HL-60/S4 treated with phorbol 12-myristate 13-acetate at 8.2 ng/mL for 4 days and 3 days (cell line): Measurements from ENCODE around the gene KLHL40.

Source experiments
- in situ Hi-C: fragments of 300-500 bp; cut with MboI; formaldehyde crosslinking; loops from 2 replicates; pipeline ENCODE4 v1.15.0; 2022; ENCODE audit warnings: low sequenced_read_pairs

KLHL40 gene

GRCh38 chr3:42735615-42736014 lies 50.3 kb downstream of the KLHL40 start:
- in situ Hi-C loops: no loop called here

GRCh38 chr3:42736081-42736480 lies 50.7 kb downstream of the KLHL40 start:
- in situ Hi-C loops: no loop called here

- in situ Hi-C loops: no loop called here
Observed at GRCh38 chr3:42736531-42736930, 51.2 kb downstream of the KLHL40 start.

- in situ Hi-C loops: no loop called here
Observed at GRCh38 chr3:42739401-42740158, 54.2 kb downstream of the KLHL40 start.

- in situ Hi-C loops: no loop called here
Observed at GRCh38 chr3:42741796-42742195, 56.5 kb downstream of the KLHL40 start.
